ENCODE measurements around the gene IKZF3.

GRCh38 chr17:39801055-39801454, 63.1 kb downstream of the IKZF3 start:
- TF ChIP-seq POLR2A (IDR thresholded peaks at IDR 0.05), result no peak
- TF ChIP-seq CTCF (IDR thresholded peaks at IDR 0.05), result no peak
- TF ChIP-seq POLR2AphosphoS5 (IDR thresholded peaks at IDR 0.05), result no peak
- TF ChIP-seq EP300 (IDR thresholded peaks at IDR 0.05), result no peak

All from stomach (tissue), 4 donors.